Stimulated activated CD4-positive, alpha-beta T cell treated with anti-CD3 and anti-CD28 coated beads, Interleukin-1b, Interleukin-23, amount 100 ng/mL, for 4 hours (primary cell): ENCODE data around the gene MPHOSPH6.
"Not testable (repeated sequence)": the region's sequence is repeated elsewhere in the genome, so short reads cannot be mapped to it uniquely, and the experiment has no call there.

Source experiments
- DNase-seq, 2 donors: peaks; one replicate each; pipeline ENCODE4 v3.0.0-alpha.2; 2020; ENCODE audit warnings: low read depth in 2 of 2

The MPHOSPH6 gene

GRCh38 chr16:82118749-82119148 lies 51.3 kb downstream of the MPHOSPH6 start:
- no peak for DNase-seq

GRCh38 chr16:82116535-82116934 lies 53.5 kb downstream of the MPHOSPH6 start:
- DNase-seq, result no peak

GRCh38 chr16:82113741-82114140 lies 56.3 kb downstream of the MPHOSPH6 start:
- DNase-seq, result no peak

GRCh38 chr16:82111944-82112343 lies 58.1 kb downstream of the MPHOSPH6 start:
- no peak for DNase-seq

GRCh38 chr16:82109266-82109665 lies 60.8 kb downstream of the MPHOSPH6 start:
- not testable (repeated sequence) for DNase-seq

GRCh38 chr16:82108774-82109173 lies 61.2 kb downstream of the MPHOSPH6 start:
- no peak for DNase-seq

- DNase-seq, result no peak
These were observed 61.9 kb downstream of the MPHOSPH6 start for GRCh38 chr16:82108100-82108499.

GRCh38 chr16:82105107-82105506 lies 64.9 kb downstream of the MPHOSPH6 start:
- DNase-seq, result no peak
